Measurements from ENCODE around the gene KRCC1.

KRCC1 gene

GRCh38 chr2:88057437-88057844 is 1.9 kb upstream of the KRCC1 start:
- TF ChIP-seq ZC3H10 (CRISPR knock-in tag; IDR thresholded peaks at IDR 0.05) (no peak), ZFP3 (CRISPR knock-in tag; IDR thresholded peaks at IDR 0.05) (0 out of 2 replicates have a peak, but pooled peaks have one; percentile 50)
- no peak for ATAC-seq

GRCh38 chr2:88054782-88055370 is 707 bp downstream of the KRCC1 start:
- TF ChIP-seq CREB5 (CRISPR knock-in tag; IDR thresholded peaks at IDR 0.05; ENCODE audit: low read depth) (no peak), CSDC2 (CRISPR knock-in tag; IDR thresholded peaks at IDR 0.05) (no peak), OSR1 (CRISPR knock-in tag; IDR thresholded peaks at IDR 0.05) (no peak)
- peak; percentile 30 for ATAC-seq

- TF ChIP-seq ZNF70 (CRISPR knock-in tag; IDR thresholded peaks at IDR 0.05) (0 out of 2 replicates have a peak, but pooled peaks have one; percentile 28), ESRRG (CRISPR knock-in tag; IDR thresholded peaks at IDR 0.05) (no peak), CSDC2 (CRISPR knock-in tag; IDR thresholded peaks at IDR 0.05) (no peak), ZFP30 (CRISPR knock-in tag; IDR thresholded peaks at IDR 0.05) (no peak)
- ATAC-seq, result no peak
Observed at GRCh38 chr2:88053934-88054781, 1.4 kb downstream of the KRCC1 start.

- no peak for TF ChIP-seq BACH2 (CRISPR knock-in tag; IDR thresholded peaks at IDR 0.05; ENCODE audit: borderline replicate concordance)
- no peak for TF ChIP-seq ZNF70 (CRISPR knock-in tag; IDR thresholded peaks at IDR 0.05)
- TF ChIP-seq ESRRG (CRISPR knock-in tag; IDR thresholded peaks at IDR 0.05), result no peak
- no peak for TF ChIP-seq PPARA (CRISPR knock-in tag; IDR thresholded peaks at IDR 0.05; ENCODE audit: borderline replicate concordance)
- TF ChIP-seq ZC3H10 (CRISPR knock-in tag; IDR thresholded peaks at IDR 0.05), result no peak
- no peak for TF ChIP-seq TSHZ2 (CRISPR knock-in tag; IDR thresholded peaks at IDR 0.05)
- ATAC-seq, result no peak
Observed at GRCh38 chr2:88053296-88053695, 2.3 kb downstream of the KRCC1 start.

GRCh38 chr2:88051792-88052191 is 3.8 kb downstream of the KRCC1 start:
- TF ChIP-seq TCF4 (CRISPR knock-in tag; IDR thresholded peaks at IDR 0.05; ENCODE audit: borderline replicate concordance) (no peak), ARNTL (CRISPR knock-in tag; IDR thresholded peaks at IDR 0.05; ENCODE audit: borderline replicate concordance, low read depth) (no peak), ZNF8 (CRISPR knock-in tag; IDR thresholded peaks at IDR 0.05) (no peak), ZFP30 (CRISPR knock-in tag; IDR thresholded peaks at IDR 0.05) (no peak), ZFP3 (CRISPR knock-in tag; IDR thresholded peaks at IDR 0.05) (no peak), ZNF565 (CRISPR knock-in tag; conservative IDR thresholded peaks at IDR 0.05; ENCODE audit: low read depth) (no peak), RARB (CRISPR knock-in tag; IDR thresholded peaks at IDR 0.05) (no peak), PATZ1 (CRISPR knock-in tag; IDR thresholded peaks at IDR 0.05; ENCODE audit: borderline replicate concordance) (no peak), TSHZ2 (CRISPR knock-in tag; IDR thresholded peaks at IDR 0.05) (no peak)
- ATAC-seq, result no peak

Measured in SK-N-SH treated with all-trans-retinoic acid at 6 μM for 48 hours (cell line).